ENCODE measurements around the gene TAS2R1. TPM values are rescaled to one million over a fixed set of nuclear protein-coding genes. Genes with fewer than 3 reads are reported as not detected.

TAS2R1 gene
- total RNA-seq, 1 donor from 2014 or later: not detected

- no peaks in the 10 kb centered on the region for H3K36me3 Mint-ChIP-seq (ENCODE audit: unreplicated experiment)
- H3K4me1 Mint-ChIP-seq (ENCODE audit: unreplicated experiment): peaks cover 35% of the 10 kb centered on the region
- H3K27me3 Mint-ChIP-seq (ENCODE audit: unreplicated experiment): no peaks in the 10 kb centered on the region
- H3K27ac Mint-ChIP-seq (ENCODE audit: unreplicated experiment): peak overlapping the region; percentile 73
- TF ChIP-seq CTCF (IDR thresholded peaks at IDR 0.05): no peak
- no peaks in the 10 kb centered on the region for H3K9me3 Mint-ChIP-seq (ENCODE audit: unreplicated experiment)
- no peak for DNase-seq (ENCODE audit: extremely low spot score, unreplicated experiment)
- H3K4me3 Mint-ChIP-seq (ENCODE audit: unreplicated experiment): no peak overlapping the region
These were observed 8.7 kb downstream of the TAS2R1 start for GRCh38 chr5:9621379-9621903.

DNA sequence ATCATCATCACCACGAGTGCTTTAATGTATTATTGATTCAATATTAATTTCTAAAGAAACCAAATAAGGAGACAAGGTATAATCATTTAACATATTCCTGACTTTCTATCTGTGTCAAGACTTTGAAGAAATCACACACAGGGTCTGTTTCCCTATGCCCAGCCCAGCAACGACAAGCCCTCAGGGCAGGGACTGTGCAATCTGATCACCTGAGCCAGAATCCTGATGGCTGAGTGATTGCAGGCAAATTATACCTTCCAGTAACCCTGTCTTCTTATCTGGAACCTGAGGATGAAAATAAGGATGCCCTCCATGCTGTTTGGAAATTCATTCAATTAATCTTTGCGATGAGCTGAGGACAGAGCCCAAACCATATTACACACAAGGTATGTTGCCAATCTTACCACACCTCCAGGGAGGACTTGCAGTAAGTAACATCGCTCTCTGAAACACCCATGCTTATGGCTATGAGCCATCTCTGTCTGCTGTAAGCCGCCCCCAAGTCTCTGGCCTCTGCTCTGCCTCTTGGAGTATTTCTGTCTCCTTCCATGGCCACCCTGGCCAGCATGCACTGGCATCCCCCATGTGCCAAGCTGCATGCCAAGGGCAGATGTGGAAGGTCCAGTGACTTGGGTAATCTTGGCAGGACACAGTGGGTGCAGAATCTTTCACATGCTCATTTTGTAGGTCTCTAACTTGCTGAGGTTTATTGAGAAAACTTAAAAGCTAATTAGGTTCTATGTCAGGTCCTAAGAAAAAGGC, 10.6 kb downstream of the TAS2R1 start:
- DNase-seq (ENCODE audit: extremely low spot score, unreplicated experiment): no peak
- no peaks in the 10 kb centered on the region for H3K27me3 Mint-ChIP-seq (ENCODE audit: unreplicated experiment)
- no peaks in the 10 kb centered on the region for H3K36me3 Mint-ChIP-seq (ENCODE audit: unreplicated experiment)
- H3K27ac Mint-ChIP-seq (ENCODE audit: unreplicated experiment): no peak overlapping the region
- H3K9me3 Mint-ChIP-seq (ENCODE audit: unreplicated experiment): no peaks in the 10 kb centered on the region
- H3K4me1 Mint-ChIP-seq (ENCODE audit: unreplicated experiment): peaks cover 33% of the 10 kb centered on the region
- H3K4me3 Mint-ChIP-seq (ENCODE audit: unreplicated experiment): no peak overlapping the region
- TF ChIP-seq CTCF (IDR thresholded peaks at IDR 0.05): no peak

DNA sequence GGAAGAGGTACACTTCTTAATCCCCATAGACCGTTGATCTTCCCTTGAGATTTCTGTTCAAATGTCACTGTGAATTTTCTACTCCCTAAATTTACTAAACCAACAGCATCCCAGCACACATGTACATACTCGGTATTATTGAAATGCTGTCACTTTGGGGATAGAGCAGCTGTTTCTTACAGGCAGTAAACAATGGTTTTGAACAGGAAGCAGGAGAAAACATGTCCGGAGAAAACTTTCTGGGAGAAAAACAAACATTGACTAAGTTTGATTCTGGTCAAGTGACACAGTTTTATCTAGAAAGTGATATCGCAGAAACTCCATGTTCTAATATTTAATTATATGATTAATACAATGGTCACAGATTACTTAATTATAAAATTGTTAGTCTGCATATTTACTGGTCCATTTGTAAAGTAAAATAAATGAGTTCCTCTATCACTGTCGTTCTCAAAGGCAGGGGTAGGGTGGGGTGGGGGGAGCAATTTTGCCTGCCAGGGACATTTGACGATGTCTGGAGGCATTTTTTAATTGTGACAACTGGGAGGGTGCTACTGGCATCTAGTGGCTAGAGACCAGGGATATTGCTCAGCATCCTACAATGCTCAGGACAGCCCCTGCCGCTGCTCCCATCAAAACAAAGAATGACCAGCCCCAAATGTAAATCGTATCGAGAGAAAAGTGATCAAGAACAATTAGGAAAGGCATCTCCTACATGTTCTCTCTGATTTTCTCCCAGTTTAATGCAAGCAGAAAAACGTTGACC, 12.2 kb downstream of the TAS2R1 start:
- no peak overlapping the region for H3K27ac Mint-ChIP-seq (ENCODE audit: unreplicated experiment)
- no peaks in the 10 kb centered on the region for H3K27me3 Mint-ChIP-seq (ENCODE audit: unreplicated experiment)
- H3K9me3 Mint-ChIP-seq (ENCODE audit: unreplicated experiment): no peaks in the 10 kb centered on the region
- peaks cover 22% of the 10 kb centered on the region for H3K4me1 Mint-ChIP-seq (ENCODE audit: unreplicated experiment)
- no peaks in the 10 kb centered on the region for H3K36me3 Mint-ChIP-seq (ENCODE audit: unreplicated experiment)
- no peak overlapping the region for H3K4me3 Mint-ChIP-seq (ENCODE audit: unreplicated experiment)
- no peak for DNase-seq (ENCODE audit: extremely low spot score, unreplicated experiment)
- TF ChIP-seq CTCF (IDR thresholded peaks at IDR 0.05): peak; percentile 19

- H3K36me3 Mint-ChIP-seq (ENCODE audit: unreplicated experiment): no peaks in the 10 kb centered on the region
- peaks cover 17% of the 10 kb centered on the region for H3K4me1 Mint-ChIP-seq (ENCODE audit: unreplicated experiment)
- no peaks in the 10 kb centered on the region for H3K9me3 Mint-ChIP-seq (ENCODE audit: unreplicated experiment)
- no peak for DNase-seq (ENCODE audit: extremely low spot score, unreplicated experiment)
- H3K27ac Mint-ChIP-seq (ENCODE audit: unreplicated experiment): peak overlapping the region; percentile 53
- no peaks in the 10 kb centered on the region for H3K27me3 Mint-ChIP-seq (ENCODE audit: unreplicated experiment)
- H3K4me3 Mint-ChIP-seq (ENCODE audit: unreplicated experiment): no peak overlapping the region
- TF ChIP-seq CTCF (IDR thresholded peaks at IDR 0.05): no peak
These were observed 12.9 kb downstream of the TAS2R1 start for GRCh38 chr5:9617221-9617620.

DNA sequence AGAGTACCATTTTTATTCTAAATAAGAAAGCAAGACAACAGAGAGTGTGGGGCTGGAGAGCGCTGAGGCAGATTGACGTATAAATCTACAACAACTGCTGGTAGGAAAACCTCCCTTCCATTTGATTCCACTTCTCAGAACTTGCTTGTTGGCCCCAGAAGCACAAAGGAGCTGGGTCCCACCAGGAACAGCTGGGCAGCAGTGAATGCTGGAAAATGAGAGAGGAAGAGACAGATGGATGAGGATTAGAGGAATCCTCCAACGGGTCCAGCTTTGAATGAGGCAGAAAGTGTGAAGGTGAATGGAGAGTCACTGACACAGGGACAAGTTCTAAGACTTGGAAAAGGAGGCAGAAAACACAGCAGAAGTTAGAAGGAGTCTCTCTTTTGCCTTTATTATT, 14.8 kb downstream of the TAS2R1 start:
- H3K4me3 Mint-ChIP-seq (ENCODE audit: unreplicated experiment): no peak overlapping the region
- no peak for DNase-seq (ENCODE audit: extremely low spot score, unreplicated experiment)
- TF ChIP-seq CTCF (IDR thresholded peaks at IDR 0.05): no peak
- H3K27me3 Mint-ChIP-seq (ENCODE audit: unreplicated experiment): no peaks in the 10 kb centered on the region
- H3K9me3 Mint-ChIP-seq (ENCODE audit: unreplicated experiment): peaks cover 14% of the 10 kb centered on the region
- H3K4me1 Mint-ChIP-seq (ENCODE audit: unreplicated experiment): peaks cover 4% of the 10 kb centered on the region
- H3K36me3 Mint-ChIP-seq (ENCODE audit: unreplicated experiment): no peaks in the 10 kb centered on the region
- no peak overlapping the region for H3K27ac Mint-ChIP-seq (ENCODE audit: unreplicated experiment)

Data from osteocyte (in vitro differentiated cells).